OCI-LY7 (cell line): ENCODE results near the gene BMAL2. TPM values are rescaled to one million over a fixed set of nuclear protein-coding genes. Genes with fewer than 3 reads are reported as not detected.

Source experiments
- BruUV-seq: library from RNA; stranded (reverse); fragments of 400-500 nt; replicated peaks from 2 replicates; lab custom pipeline; 2021; lab: Mats Ljungman, UMichigan
- CTCF ChIA-PET: fragments of 300-600 bp; sonication (Branson Sonifier 250); formaldehyde crosslinking; loops from one replicate; lab custom pipeline; 2022; ENCODE audit warnings: antibody characterized with exemption; ENCODE audit not compliant: unreplicated experiment; lab: Charles Lee
- POLR2A ChIA-PET: fragments of 300-600 bp; sonication (Branson Sonifier 250); formaldehyde crosslinking; loops from one replicate; lab custom pipeline; 2022; ENCODE audit warnings: antibody characterized with exemption; lab: Charles Lee
- DNase-seq: peaks from one replicate; pipeline ENCODE4 v3.0.0-alpha.2; 2015; ENCODE audit warnings: low spot score
- H2AFZ ChIP-seq: fragments of 200-600 bp; sonication (generic), shearing (Covaris generic); 2 replicates; pipeline ENCODE4 v1.6.1; 2014; ENCODE audit warnings: mild to moderate bottlenecking, antibody characterized with exemption, low read length, moderate library complexity
- H3K27ac ChIP-seq: fragments of 200-600 bp; sonication (generic); 2 replicates; pipeline ENCODE4 v1.5.1; 2014; ENCODE audit warnings: mixed run types, low read depth, mild to moderate bottlenecking, moderate library complexity, low read length, inconsistent platforms; ENCODE audit not compliant: poor library complexity, severe bottlenecking
- H3K36me3 ChIP-seq: fragments of 200-600 bp; sonication (generic); 2 replicates; pipeline ENCODE4 v1.6.1; 2014; ENCODE audit warnings: mild to moderate bottlenecking, antibody characterized with exemption, low read length, moderate library complexity, mixed read lengths; ENCODE audit not compliant: insufficient read depth
- H3K4me1 ChIP-seq: fragments of 200-600 bp; sonication (generic); 2 replicates; pipeline ENCODE4 v1.5.1; 2014; ENCODE audit warnings: mild to moderate bottlenecking, low read length; ENCODE audit not compliant: insufficient read depth, poor library complexity, severe bottlenecking
- H3K4me2 ChIP-seq: fragments of 200-600 bp; sonication (generic); 2 replicates; pipeline ENCODE4 v1.6.1; 2014; ENCODE audit warnings: mild to moderate bottlenecking, low read length
- H3K4me3 ChIP-seq: fragments of 200-600 bp; sonication (generic); 2 replicates; pipeline ENCODE4 v1.5.1; 2014; ENCODE audit warnings: mild to moderate bottlenecking, low read depth, low read length; ENCODE audit not compliant: poor library complexity, severe bottlenecking
- H3K79me2 ChIP-seq: fragments of 200-600 bp; sonication (generic); 2 replicates; pipeline ENCODE4 v1.6.1; 2016; ENCODE audit warnings: low read depth, mild to moderate bottlenecking, low read length, moderate library complexity, mixed read lengths; ENCODE audit not compliant: insufficient read depth
- H3K9me2 ChIP-seq: fragments of 200-600 bp; sonication (generic); 2 replicates; pipeline ENCODE4 v1.6.1; 2016; ENCODE audit warnings: mild to moderate bottlenecking, low read length, mixed read lengths; ENCODE audit not compliant: insufficient read depth
- H3K9me3 ChIP-seq: fragments of 200-600 bp; sonication (generic); 2 replicates; pipeline ENCODE4 v1.6.1; 2014; ENCODE audit warnings: mild to moderate bottlenecking, mixed run types, low read length, mixed read lengths
- H4K20me1 ChIP-seq: fragments of 200-600 bp; sonication (generic); 2 replicates; pipeline ENCODE4 v1.6.1; 2014; ENCODE audit warnings: mild to moderate bottlenecking, antibody characterized with exemption, low read length, moderate library complexity, mixed read lengths; ENCODE audit not compliant: insufficient read depth
- CTCF ChIP-seq: fragments of 200-600 bp; sonication (generic); conservative IDR thresholded peaks from 2 replicates; pipeline ENCODE4 v1.5.1; 2014; ENCODE audit warnings: mild to moderate bottlenecking, antibody characterized with exemption, low read length, moderate library complexity, mixed read lengths
- EZH2phosphoT487 ChIP-seq: fragments of 200-600 bp; sonication (generic); IDR thresholded peaks from 2 replicates; pipeline ENCODE4 v1.6.1; 2018; ENCODE audit warnings: low read depth, borderline replicate concordance, mild to moderate bottlenecking, mixed run types, antibody characterized with exemption, low read length, moderate library complexity, mixed read lengths
- intact Hi-C: fragments of 100-400 bp; cut with micrococcal nuclease; formaldehyde crosslinking; loops from one replicate; pipeline ENCODE4 v1.10.0; 2022; ENCODE audit not compliant: unreplicated experiment
- total RNA-seq, 2 experiments: library from RNA; depleted of rRNA in 1 of 2; stranded (reverse); fragments of >200 nt in 1 of 2; shearing (Covaris generic) in 1 of 2; gene quantifications; 2 replicates each; pipeline ENCODE4 v1.2.3, GENCODE V29; 2014 to 2022

BMAL2 gene
- total RNA-seq, 2 experiments from 2014 or later, result 0.06 TPM; not detected in 1

GRCh38 chr12:27355486-27355885 lies 22.9 kb downstream of the BMAL2 start:
- H3K9me2 ChIP-seq, result no peaks in the 10 kb centered on the region
- H4K20me1 ChIP-seq, result no peaks in the 10 kb centered on the region
- intact Hi-C loops, result no loop called here
- H2AFZ ChIP-seq, result no peak overlapping the region
- no peak overlapping the region for H3K27ac ChIP-seq
- H3K9me3 ChIP-seq, result no peaks in the 10 kb centered on the region
- H3K4me1 ChIP-seq, result no peaks in the 10 kb centered on the region
- POLR2A ChIA-PET, result interaction anchor here (0.6 to 1.4 kb wide), 2 partner anchors 21 to 35 kb away, joined by 3 to 5 read pairs; no protein-coding TSS in a partner anchor
- CTCF ChIA-PET, result no interaction called here
- no peaks in the 10 kb centered on the region for H3K79me2 ChIP-seq
- no peaks in the 10 kb centered on the region for H3K36me3 ChIP-seq
- no peak for DNase-seq
- BruUV-seq, result no TSS peak
- H3K4me2 ChIP-seq, result no peak overlapping the region
- TF ChIP-seq CTCF (no peak), EZH2phosphoT487 (no peak)
- H3K4me3 ChIP-seq, result no peak overlapping the region

GRCh38 chr12:27355979-27356378 lies 23.3 kb downstream of the BMAL2 start:
- CTCF ChIA-PET, result no interaction called here

More at GRCh38 chr12:27355979-27356378, 23.3 kb downstream of the BMAL2 start:
- Histone ChIP-seq H3K9me3 (no peaks in the 10 kb centered on the region), H3K27ac (no peak overlapping the region), H3K79me2 (no peaks in the 10 kb centered on the region), H3K9me2 (no peaks in the 10 kb centered on the region), H4K20me1 (no peaks in the 10 kb centered on the region), H3K4me1 (no peaks in the 10 kb centered on the region), H3K4me2 (no peak overlapping the region), H3K4me3 (no peak overlapping the region), H3K36me3 (no peaks in the 10 kb centered on the region), H2AFZ (no peak overlapping the region)
- TF ChIP-seq CTCF (no peak), EZH2phosphoT487 (no peak)
- no peak for DNase-seq
- intact Hi-C loops, result no loop called here
- BruUV-seq, result no TSS peak
- POLR2A ChIA-PET, result interaction anchor here (0.6 to 1.4 kb wide), 2 partner anchors 20 to 35 kb away, joined by 3 to 5 read pairs; no protein-coding TSS in a partner anchor
